ENCODE results near the gene TMCC2. TPM values are rescaled to one million over a fixed set of nuclear protein-coding genes. Genes with fewer than 3 reads are reported as not detected.
"Not testable (repeated sequence)": the region's sequence is repeated elsewhere in the genome, so short reads cannot be mapped to it uniquely, and the experiment has no call there.

The TMCC2 gene, protein sequence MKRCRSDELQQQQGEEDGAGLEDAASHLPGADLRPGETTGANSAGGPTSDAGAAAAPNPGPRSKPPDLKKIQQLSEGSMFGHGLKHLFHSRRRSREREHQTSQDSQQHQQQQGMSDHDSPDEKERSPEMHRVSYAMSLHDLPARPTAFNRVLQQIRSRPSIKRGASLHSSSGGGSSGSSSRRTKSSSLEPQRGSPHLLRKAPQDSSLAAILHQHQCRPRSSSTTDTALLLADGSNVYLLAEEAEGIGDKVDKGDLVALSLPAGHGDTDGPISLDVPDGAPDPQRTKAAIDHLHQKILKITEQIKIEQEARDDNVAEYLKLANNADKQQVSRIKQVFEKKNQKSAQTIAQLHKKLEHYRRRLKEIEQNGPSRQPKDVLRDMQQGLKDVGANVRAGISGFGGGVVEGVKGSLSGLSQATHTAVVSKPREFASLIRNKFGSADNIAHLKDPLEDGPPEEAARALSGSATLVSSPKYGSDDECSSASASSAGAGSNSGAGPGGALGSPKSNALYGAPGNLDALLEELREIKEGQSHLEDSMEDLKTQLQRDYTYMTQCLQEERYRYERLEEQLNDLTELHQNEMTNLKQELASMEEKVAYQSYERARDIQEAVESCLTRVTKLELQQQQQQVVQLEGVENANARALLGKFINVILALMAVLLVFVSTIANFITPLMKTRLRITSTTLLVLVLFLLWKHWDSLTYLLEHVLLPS
- under 1 TPM; 0.58 to 0.59 TPM for polyA plus RNA-seq

DNA sequence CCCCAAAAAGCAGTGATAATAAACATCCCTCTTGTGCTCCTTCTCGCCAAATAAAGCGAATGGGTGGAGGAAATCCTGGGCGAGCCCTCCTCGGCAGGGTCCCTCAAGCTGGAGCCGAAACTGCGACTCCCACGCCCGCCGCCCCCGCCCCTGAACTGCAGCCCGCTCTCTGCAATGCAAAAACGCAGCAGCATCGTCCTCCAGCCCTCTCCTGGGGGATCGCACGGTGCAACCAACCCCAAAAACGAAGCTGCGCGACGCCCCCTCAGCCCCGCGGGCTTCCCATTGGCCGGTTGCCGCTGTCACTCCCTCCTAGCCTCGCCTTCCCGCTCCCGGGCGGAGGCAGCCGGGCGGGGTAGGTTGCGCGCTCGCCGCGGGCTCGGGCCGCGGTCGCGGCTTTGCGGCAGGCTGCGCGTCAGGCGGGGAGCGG is at the start of gene TMCC2:
Gene TMCC2, plus strand, starts transcription at position 363 of the 430 bp plus-strand sequence. CDS start 619 bp downstream, outside the sequence.
- H3K4me1 ChIP-seq (ENCODE audit: control insufficient read depth in 2 of 2, insufficient read depth in 2 of 2, low read length in 1 of 2): peaks cover 0 to 7% of the 10 kb centered on the region in 2 donors
- no peak within 1 kb of the TSS for H3K27ac ChIP-seq (ENCODE audit: low read depth in 2 of 2, low read length in 1 of 2)
- no peaks in the 10 kb centered on the region for H3K36me3 ChIP-seq (ENCODE audit: control insufficient read depth in 2 of 2, insufficient read depth in 2 of 2, low read length in 1 of 2)
- H3K9me3 ChIP-seq (ENCODE audit: control insufficient read depth in 2 of 2, insufficient read depth in 1 of 2, low read depth in 1 of 2, low read length in 1 of 2): no peaks in the 10 kb centered on the region
- H3K4me3 ChIP-seq (ENCODE audit: low read depth in 1 of 2, low read length in 2 of 2): peak within 1 kb of the TSS; percentile 58 to 71
- WGBS, 2 donors: 0 to 1% methylated on average over 34 to 44 of the region's 44 CpGs
- no peaks in the 10 kb centered on the region for H3K27me3 ChIP-seq (ENCODE audit: control insufficient read depth in 1 of 2, insufficient read depth in 2 of 2, low read length in 2 of 2)

DNA sequence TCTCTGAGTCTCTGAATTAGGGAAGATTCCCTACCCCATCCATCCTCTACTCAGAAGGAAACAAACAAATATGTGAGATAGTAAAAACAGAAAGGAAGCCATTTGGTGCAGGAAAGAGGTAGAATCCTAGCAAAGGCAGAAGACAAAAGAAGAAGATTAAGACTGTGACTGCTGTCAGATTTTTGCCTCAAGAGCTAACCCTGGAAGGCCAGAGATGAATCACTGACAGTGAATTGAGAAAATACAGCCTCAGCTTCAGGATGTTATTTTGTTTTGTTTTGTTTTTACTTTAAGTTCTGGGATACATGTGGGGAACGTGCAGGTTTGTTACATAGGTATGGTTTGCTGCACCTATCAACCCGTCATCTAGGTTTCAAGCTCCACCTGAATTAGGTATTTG is 47.9 kb upstream of the TMCC2 start:
- Histone ChIP-seq H3K27ac (ENCODE audit: low read depth in 2 of 2, low read length in 1 of 2) (no peak overlapping the region), H3K4me1 (ENCODE audit: control insufficient read depth in 2 of 2, insufficient read depth in 2 of 2, low read length in 1 of 2) (no peaks in the 10 kb centered on the region), H3K27me3 (ENCODE audit: control insufficient read depth in 1 of 2, insufficient read depth in 2 of 2, low read length in 2 of 2) (no peaks in the 10 kb centered on the region), H3K4me3 (ENCODE audit: low read depth in 1 of 2, low read length in 2 of 2) (no peak overlapping the region), H3K36me3 (ENCODE audit: control insufficient read depth in 2 of 2, insufficient read depth in 2 of 2, low read length in 1 of 2) (no peaks in the 10 kb centered on the region), H3K9me3 (ENCODE audit: control insufficient read depth in 2 of 2, insufficient read depth in 1 of 2, low read depth in 1 of 2, low read length in 1 of 2) (no peaks in the 10 kb centered on the region)
- WGBS, 2 donors: 63 to 87% methylated on average over 2 of the region's 2 CpGs

DNA sequence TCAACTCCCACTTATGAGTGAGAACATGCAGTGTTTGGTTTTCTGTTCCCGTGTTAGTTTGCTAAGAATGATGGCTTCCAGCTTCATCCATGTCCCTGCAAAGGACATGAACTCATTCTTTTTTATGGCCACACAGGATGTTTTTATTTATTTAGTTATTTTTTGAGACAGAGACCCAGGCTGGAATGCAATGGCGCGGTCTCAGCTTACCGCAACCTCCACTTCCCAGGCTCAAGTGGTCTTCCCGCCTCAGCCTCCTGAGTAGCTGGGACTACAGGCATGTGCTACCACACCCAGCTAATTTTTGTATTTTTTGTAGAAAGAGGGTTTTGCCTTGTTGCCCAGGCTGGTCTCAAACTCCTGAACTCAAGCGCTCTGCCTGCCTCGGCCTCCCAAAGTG is 47.4 kb upstream of the TMCC2 start:
- H3K27me3 ChIP-seq (ENCODE audit: control insufficient read depth in 1 of 2, insufficient read depth in 2 of 2, low read length in 2 of 2); H3K4me3 ChIP-seq (ENCODE audit: low read depth in 1 of 2, low read length in 2 of 2); H3K36me3 ChIP-seq (ENCODE audit: control insufficient read depth in 2 of 2, insufficient read depth in 2 of 2, low read length in 1 of 2); H3K9me3 ChIP-seq (ENCODE audit: control insufficient read depth in 2 of 2, insufficient read depth in 1 of 2, low read depth in 1 of 2, low read length in 1 of 2); H3K27ac ChIP-seq (ENCODE audit: low read depth in 2 of 2, low read length in 1 of 2); H3K4me1 ChIP-seq (ENCODE audit: control insufficient read depth in 2 of 2, insufficient read depth in 2 of 2, low read length in 1 of 2): not testable (repeated sequence)
- WGBS, 2 donors: 89 to 98% methylated on average over 6 to 7 of the region's 7 CpGs

DNA sequence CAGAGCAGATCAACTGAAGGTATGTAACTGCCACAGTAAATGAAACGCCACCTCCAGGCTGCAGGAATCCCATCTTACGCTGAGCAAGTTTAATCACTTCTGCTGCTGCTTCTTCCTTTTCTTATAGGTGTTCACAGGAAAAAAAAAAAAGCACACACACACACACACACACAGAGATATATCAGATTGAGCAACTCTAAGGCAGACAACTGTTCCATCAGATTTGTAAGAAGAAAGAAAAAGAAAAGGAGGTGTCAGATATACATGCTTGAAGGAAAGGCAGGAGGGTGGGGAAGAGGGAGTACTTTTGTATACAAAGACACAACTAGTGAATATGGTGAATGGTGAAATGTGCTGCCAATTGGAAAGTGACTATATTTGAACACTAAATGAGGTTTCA is 44.8 kb upstream of the TMCC2 start:
- no peak overlapping the region for H3K27ac ChIP-seq (ENCODE audit: low read depth in 2 of 2, low read length in 1 of 2)
- peaks cover 5% of the 10 kb centered on the region in 2 donors for H3K36me3 ChIP-seq (ENCODE audit: control insufficient read depth in 2 of 2, insufficient read depth in 2 of 2, low read length in 1 of 2)

DNA sequence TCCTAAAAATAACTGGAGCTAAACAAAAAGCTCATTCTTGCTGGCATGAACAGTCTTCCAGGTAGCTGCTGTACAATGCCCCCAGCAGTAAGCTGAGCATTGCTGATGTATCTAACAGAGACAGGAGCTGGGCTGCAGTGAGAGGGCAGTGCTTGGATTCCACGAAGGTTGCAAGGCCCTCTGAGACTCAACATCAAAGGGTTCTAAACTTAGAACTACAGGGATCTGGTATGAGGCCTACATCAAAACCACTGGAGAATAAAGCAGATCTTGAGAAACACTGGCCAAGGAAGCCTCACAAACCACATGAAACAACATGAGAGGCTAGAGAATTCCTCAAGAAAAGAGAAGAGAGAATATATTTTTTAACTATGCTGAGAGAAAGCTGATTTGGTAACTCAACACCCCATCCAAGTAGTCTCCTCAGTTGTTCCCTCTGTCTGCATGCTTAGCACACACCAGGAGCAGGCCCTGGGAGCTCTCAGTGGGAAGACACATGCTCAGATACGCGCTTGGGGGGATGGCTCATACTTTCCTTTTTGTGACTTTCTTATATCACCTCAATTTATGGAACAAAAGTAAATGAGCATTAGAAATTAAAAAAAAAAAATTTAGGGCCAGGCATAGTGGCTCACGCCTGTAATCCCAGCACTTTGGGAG is 43.9 kb upstream of the TMCC2 start:
- Histone ChIP-seq H3K36me3 (ENCODE audit: control insufficient read depth in 2 of 2, insufficient read depth in 2 of 2, low read length in 1 of 2) (peaks cover 5% of the 10 kb centered on the region in 2 donors), H3K27ac (ENCODE audit: low read depth in 2 of 2, low read length in 1 of 2) (no peak overlapping the region), H3K27me3 (ENCODE audit: control insufficient read depth in 1 of 2, insufficient read depth in 2 of 2, low read length in 2 of 2) (no peaks in the 10 kb centered on the region), H3K4me1 (ENCODE audit: control insufficient read depth in 2 of 2, insufficient read depth in 2 of 2, low read length in 1 of 2) (no peaks in the 10 kb centered on the region), H3K4me3 (ENCODE audit: low read depth in 1 of 2, low read length in 2 of 2) (no peak overlapping the region), H3K9me3 (ENCODE audit: control insufficient read depth in 2 of 2, insufficient read depth in 1 of 2, low read depth in 1 of 2, low read length in 1 of 2) (no peaks in the 10 kb centered on the region)
- WGBS, 2 donors: 45 to 61% methylated on average over 4 of the region's 4 CpGs

More for the DNA sequence above, 44.8 kb upstream of the TMCC2 start:
- H3K9me3 ChIP-seq (ENCODE audit: control insufficient read depth in 2 of 2, insufficient read depth in 1 of 2, low read depth in 1 of 2, low read length in 1 of 2): no peaks in the 10 kb centered on the region
- H3K4me3 ChIP-seq (ENCODE audit: low read depth in 1 of 2, low read length in 2 of 2): no peak overlapping the region
- WGBS, 2 donors: 91 to 100% methylated on average over 2 of the region's 2 CpGs
- no peaks in the 10 kb centered on the region for H3K27me3 ChIP-seq (ENCODE audit: control insufficient read depth in 1 of 2, insufficient read depth in 2 of 2, low read length in 2 of 2)
- H3K4me1 ChIP-seq (ENCODE audit: control insufficient read depth in 2 of 2, insufficient read depth in 2 of 2, low read length in 1 of 2): no peaks in the 10 kb centered on the region

DNA sequence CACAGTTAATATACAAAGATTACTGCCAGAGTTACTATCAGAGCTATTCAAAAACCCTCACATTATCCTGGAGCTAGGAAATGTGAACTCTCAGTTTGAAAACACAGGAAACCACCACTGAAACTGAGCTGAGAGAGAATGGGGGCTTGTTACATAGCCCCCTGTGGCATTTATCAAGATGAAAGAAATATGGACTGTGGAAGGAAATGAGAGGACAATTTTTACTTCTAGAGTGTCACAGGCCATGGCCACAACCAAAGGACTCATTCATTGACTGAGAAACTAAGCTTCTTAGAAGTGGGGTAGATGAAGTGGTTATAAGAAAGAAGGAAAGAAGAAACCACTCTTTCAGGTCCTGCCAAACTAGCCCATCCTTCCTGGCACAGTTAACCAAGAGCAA is 41.6 kb upstream of the TMCC2 start:
- H3K9me3 ChIP-seq (ENCODE audit: control insufficient read depth in 2 of 2, insufficient read depth in 1 of 2, low read depth in 1 of 2, low read length in 1 of 2): no peaks in the 10 kb centered on the region
- no peak overlapping the region for H3K4me3 ChIP-seq (ENCODE audit: low read depth in 1 of 2, low read length in 2 of 2)
- peaks cover 0 to under 1% of the 10 kb centered on the region in 2 donors for H3K4me1 ChIP-seq (ENCODE audit: control insufficient read depth in 2 of 2, insufficient read depth in 2 of 2, low read length in 1 of 2)
- H3K27ac ChIP-seq (ENCODE audit: low read depth in 2 of 2, low read length in 1 of 2): no peak overlapping the region
- H3K36me3 ChIP-seq (ENCODE audit: control insufficient read depth in 2 of 2, insufficient read depth in 2 of 2, low read length in 1 of 2): peaks cover 5% of the 10 kb centered on the region in 2 donors
- H3K27me3 ChIP-seq (ENCODE audit: control insufficient read depth in 1 of 2, insufficient read depth in 2 of 2, low read length in 2 of 2): no peaks in the 10 kb centered on the region

DNA sequence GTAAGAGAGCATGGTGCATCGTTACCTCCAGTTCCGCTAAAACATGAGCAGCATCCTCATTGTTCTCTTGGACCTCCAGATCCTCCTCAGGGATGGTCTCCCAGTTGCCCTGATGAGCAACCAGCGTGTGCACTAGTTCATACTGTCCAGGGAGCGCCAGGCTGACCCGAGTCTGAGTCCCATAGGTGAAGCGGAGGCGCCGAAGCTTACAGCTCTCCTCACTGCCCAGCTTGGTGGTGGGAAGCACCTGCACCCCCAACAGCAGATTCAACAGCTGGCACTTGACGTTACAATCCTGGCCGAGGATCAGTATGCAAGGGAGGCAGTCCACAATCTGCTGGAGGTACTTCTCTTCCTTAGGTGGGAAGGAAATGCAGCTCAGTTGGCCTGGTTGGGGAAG is 40.3 kb upstream of the TMCC2 start:
- H3K4me1 ChIP-seq (ENCODE audit: control insufficient read depth in 2 of 2, insufficient read depth in 2 of 2, low read length in 1 of 2): peaks cover 2% of the 10 kb centered on the region in 2 donors
- 94 to 95% methylated on average over 10 of the region's 10 CpGs for WGBS, 2 donors
- H3K27ac ChIP-seq (ENCODE audit: low read depth in 2 of 2, low read length in 1 of 2): peak overlapping the region in 1 of 2 donors; percentile 19

DNA sequence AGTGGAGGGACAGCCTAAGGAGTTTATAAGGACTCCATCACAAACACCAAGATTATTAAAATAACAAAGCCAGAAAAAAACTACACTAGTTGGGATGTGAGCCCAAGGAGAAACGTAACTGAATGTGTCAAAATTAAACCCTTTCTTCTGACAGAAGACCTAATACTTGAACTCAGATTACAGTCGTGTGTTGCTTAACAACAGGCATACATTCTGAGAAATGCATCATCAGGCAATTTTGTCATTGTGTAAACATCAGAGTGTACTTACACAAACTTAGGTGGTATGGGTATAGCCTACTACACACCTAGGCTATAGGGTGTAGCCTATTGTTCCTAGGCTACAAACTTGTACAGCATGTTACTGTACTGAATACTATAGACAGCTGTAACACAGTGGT is 39.6 kb upstream of the TMCC2 start:
- peaks cover 2% of the 10 kb centered on the region in 2 donors for H3K4me1 ChIP-seq (ENCODE audit: control insufficient read depth in 2 of 2, insufficient read depth in 2 of 2, low read length in 1 of 2)
- H3K27ac ChIP-seq (ENCODE audit: low read depth in 2 of 2, low read length in 1 of 2): no peak overlapping the region
- no peaks in the 10 kb centered on the region for H3K9me3 ChIP-seq (ENCODE audit: control insufficient read depth in 2 of 2, insufficient read depth in 1 of 2, low read depth in 1 of 2, low read length in 1 of 2)
- H3K36me3 ChIP-seq (ENCODE audit: control insufficient read depth in 2 of 2, insufficient read depth in 2 of 2, low read length in 1 of 2): peaks cover 5% of the 10 kb centered on the region in 2 donors
- 35 to 49% methylated on average over 2 of the region's 2 CpGs for WGBS, 2 donors
- no peaks in the 10 kb centered on the region for H3K27me3 ChIP-seq (ENCODE audit: control insufficient read depth in 1 of 2, insufficient read depth in 2 of 2, low read length in 2 of 2)
- no peak overlapping the region for H3K4me3 ChIP-seq (ENCODE audit: low read depth in 1 of 2, low read length in 2 of 2)

More for the DNA sequence above, 40.3 kb upstream of the TMCC2 start:
- Histone ChIP-seq H3K27me3 (ENCODE audit: control insufficient read depth in 1 of 2, insufficient read depth in 2 of 2, low read length in 2 of 2) (no peaks in the 10 kb centered on the region), H3K9me3 (ENCODE audit: control insufficient read depth in 2 of 2, insufficient read depth in 1 of 2, low read depth in 1 of 2, low read length in 1 of 2) (no peaks in the 10 kb centered on the region), H3K36me3 (ENCODE audit: control insufficient read depth in 2 of 2, insufficient read depth in 2 of 2, low read length in 1 of 2) (peaks cover 5% of the 10 kb centered on the region in 2 donors), H3K4me3 (ENCODE audit: low read depth in 1 of 2, low read length in 2 of 2) (no peak overlapping the region)

DNA sequence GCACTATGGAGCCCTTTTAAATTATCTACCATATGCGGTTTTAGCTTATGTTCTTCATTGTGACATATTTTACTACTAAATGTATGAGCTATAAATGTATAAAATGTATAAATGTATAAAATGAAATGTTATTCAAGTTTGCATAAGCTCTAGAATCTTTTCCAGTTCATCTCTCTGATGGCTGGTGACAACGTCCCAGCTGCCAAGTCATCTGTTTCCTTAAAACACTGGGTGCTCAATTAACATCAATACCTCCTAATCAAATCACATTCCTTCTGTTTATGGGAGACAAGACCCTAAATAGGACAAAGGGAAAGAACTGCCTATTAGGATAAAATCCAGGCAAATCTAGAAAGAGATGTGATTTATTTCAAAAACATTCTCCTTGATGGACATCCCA is 39.1 kb upstream of the TMCC2 start:
- Histone ChIP-seq H3K27me3 (ENCODE audit: control insufficient read depth in 1 of 2, insufficient read depth in 2 of 2, low read length in 2 of 2) (no peaks in the 10 kb centered on the region), H3K27ac (ENCODE audit: low read depth in 2 of 2, low read length in 1 of 2) (no peak overlapping the region), H3K36me3 (ENCODE audit: control insufficient read depth in 2 of 2, insufficient read depth in 2 of 2, low read length in 1 of 2) (peaks cover 5% of the 10 kb centered on the region in 2 donors), H3K4me3 (ENCODE audit: low read depth in 1 of 2, low read length in 2 of 2) (no peak overlapping the region), H3K9me3 (ENCODE audit: control insufficient read depth in 2 of 2, insufficient read depth in 1 of 2, low read depth in 1 of 2, low read length in 1 of 2) (no peaks in the 10 kb centered on the region), H3K4me1 (ENCODE audit: control insufficient read depth in 2 of 2, insufficient read depth in 2 of 2, low read length in 1 of 2) (peaks cover 2% of the 10 kb centered on the region in 2 donors)
- 69 to 93% methylated on average over 2 of the region's 2 CpGs for WGBS, 2 donors
